Natural killer cell (primary cell): ENCODE measurements around the gene ESPNL. TPM values are rescaled to one million over a fixed set of nuclear protein-coding genes. Genes with fewer than 3 reads are reported as not detected.

Experiments
- ATAC-seq, 3 donors: fragments of 150-1000 bp in 2 of 3; fragments of 200-7000 bp in 1 of 3; cut with Tn5 transposase; 1 replicate in 1 of 3; 2 replicates in 2 of 3; pipeline ENCODE4 v1.10.0; 2021; ENCODE audit warnings: mild to moderate bottlenecking in 2 of 3, moderate library complexity in 2 of 3
- DNase-seq, 2 donors: peaks; one replicate each; pipeline versions ENCODE4 v3.0.0 to v3.0.0-alpha.2; 2013 to 2021; ENCODE audit warnings: mixed read lengths in 1 of 2
- H3K27ac ChIP-seq: one replicate; pipeline ENCODE4 v1.5.1; 2013; ENCODE audit warnings: mild to moderate bottlenecking, low read length
- H3K27me3 ChIP-seq: one replicate; pipeline ENCODE4 v1.6.1; 2013; ENCODE audit warnings: low read length; ENCODE audit not compliant: control insufficient read depth, insufficient read depth
- H3K36me3 ChIP-seq: one replicate; pipeline ENCODE4 v1.6.1; 2013; ENCODE audit warnings: low read length; ENCODE audit not compliant: control insufficient read depth, insufficient read depth
- H3K4me1 ChIP-seq: one replicate; pipeline ENCODE4 v1.6.1; 2013; ENCODE audit warnings: low read length; ENCODE audit not compliant: control insufficient read depth, insufficient read depth
- H3K4me3 ChIP-seq: one replicate; pipeline ENCODE4 v1.5.1; 2013; ENCODE audit warnings: low read length
- H3K9me3 ChIP-seq: one replicate; pipeline ENCODE4 v1.6.1; 2013; ENCODE audit warnings: low read length; ENCODE audit not compliant: control insufficient read depth, insufficient read depth
- H3K27ac Mint-ChIP-seq, 2 donors: one replicate each; pipeline ENCODE4 v1.8.0; 2022; ENCODE audit warnings: mild to moderate bottlenecking in 2 of 2, mixed read lengths in 2 of 2, moderate library complexity in 1 of 2
- H3K27me3 Mint-ChIP-seq, 2 donors: one replicate each; pipeline ENCODE4 v1.8.0; 2022; ENCODE audit warnings: low read depth in 2 of 2, mixed read lengths in 2 of 2
- H3K36me3 Mint-ChIP-seq: one replicate; pipeline ENCODE4 v1.8.0; 2022; ENCODE audit warnings: mixed read lengths
- H3K4me1 Mint-ChIP-seq, 2 donors: one replicate each; pipeline ENCODE4 v1.8.0; 2022; ENCODE audit warnings: mixed read lengths in 2 of 2
- H3K4me3 Mint-ChIP-seq: one replicate; pipeline ENCODE4 v1.8.0; 2022; ENCODE audit warnings: mild to moderate bottlenecking, moderate library complexity, mixed read lengths
- H3K9me3 Mint-ChIP-seq, 2 donors: one replicate each; pipeline ENCODE4 v1.8.0; 2022; ENCODE audit warnings: mixed read lengths in 2 of 2
- WGBS: methylation state at CpG from one replicate; pipeline ENCODE4 v1.1.7; 2013; ENCODE audit warnings: missing lambda C conversion rate; ENCODE audit not compliant: insufficient coverage; 5-methylcytosine and 5-hydroxymethylcytosine counted together
- intact Hi-C: fragments of 100-400 bp; cut with micrococcal nuclease; formaldehyde crosslinking; loops from one replicate; pipeline ENCODE4 v1.14.2; 2022
- total RNA-seq, 4 donors: library from RNA; stranded (reverse); fragments of 120-200 nt in 1 of 4; gene quantifications; one replicate each; pipeline versions ENCODE4 v1.2.3 to v1.2.4, GENCODE V29; 2013 to 2022
- TF ChIP-seq, protein P1 (sequence below): fragments of 200-600 bp; IDR thresholded peaks from one replicate; pipeline ENCODE4 v1.8.0; 2022; ENCODE audit warnings: antibody characterized with exemption

The ESPNL gene
- total RNA-seq, 3 donors from 2014 or later (not counting 1 experiment from before 2014, with no cell fraction given): not detected

DNA sequence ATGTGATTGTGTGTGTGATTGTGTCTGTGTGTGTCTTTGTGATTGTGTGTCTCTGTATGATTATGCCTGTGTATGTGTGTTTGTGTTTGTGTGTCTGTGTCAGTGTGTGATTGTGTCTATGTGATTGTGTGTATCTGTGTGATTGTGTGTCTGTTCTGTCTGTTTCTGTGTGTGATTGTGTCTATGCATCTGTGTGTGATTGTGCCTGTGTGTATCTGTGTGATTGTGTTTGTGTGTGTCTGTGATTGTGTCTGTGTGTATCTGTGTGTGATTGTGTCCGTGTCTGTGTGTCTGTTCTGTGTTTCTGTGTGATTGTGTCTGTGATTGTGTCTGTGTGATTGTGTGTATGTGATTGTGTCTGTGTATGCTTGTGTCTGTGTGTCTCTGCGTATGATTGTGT is 26.2 kb downstream of the ESPNL start:
- Histone ChIP-seq H3K36me3 (no peaks in the 10 kb centered on the region), H3K27me3 (no peaks in the 10 kb centered on the region), H3K27ac (no peak overlapping the region), H3K4me3 (no peak overlapping the region), H3K4me1 (peaks cover 5% of the 10 kb centered on the region), H3K9me3 (no peaks in the 10 kb centered on the region)
- intact Hi-C loops: no loop called here
- no peak overlapping the region for H3K4me3 Mint-ChIP-seq
- no peak overlapping the region for H3K27ac Mint-ChIP-seq
- no peaks in the 10 kb centered on the region for H3K27me3 Mint-ChIP-seq
- ATAC-seq (no peak), DNase-seq (no peak)
- H3K4me1 Mint-ChIP-seq: no peaks in the 10 kb centered on the region
- WGBS: 98% methylated on average over 2 of the region's 2 CpGs
- no peaks in the 10 kb centered on the region for H3K36me3 Mint-ChIP-seq
- TF ChIP-seq, protein P1, sequence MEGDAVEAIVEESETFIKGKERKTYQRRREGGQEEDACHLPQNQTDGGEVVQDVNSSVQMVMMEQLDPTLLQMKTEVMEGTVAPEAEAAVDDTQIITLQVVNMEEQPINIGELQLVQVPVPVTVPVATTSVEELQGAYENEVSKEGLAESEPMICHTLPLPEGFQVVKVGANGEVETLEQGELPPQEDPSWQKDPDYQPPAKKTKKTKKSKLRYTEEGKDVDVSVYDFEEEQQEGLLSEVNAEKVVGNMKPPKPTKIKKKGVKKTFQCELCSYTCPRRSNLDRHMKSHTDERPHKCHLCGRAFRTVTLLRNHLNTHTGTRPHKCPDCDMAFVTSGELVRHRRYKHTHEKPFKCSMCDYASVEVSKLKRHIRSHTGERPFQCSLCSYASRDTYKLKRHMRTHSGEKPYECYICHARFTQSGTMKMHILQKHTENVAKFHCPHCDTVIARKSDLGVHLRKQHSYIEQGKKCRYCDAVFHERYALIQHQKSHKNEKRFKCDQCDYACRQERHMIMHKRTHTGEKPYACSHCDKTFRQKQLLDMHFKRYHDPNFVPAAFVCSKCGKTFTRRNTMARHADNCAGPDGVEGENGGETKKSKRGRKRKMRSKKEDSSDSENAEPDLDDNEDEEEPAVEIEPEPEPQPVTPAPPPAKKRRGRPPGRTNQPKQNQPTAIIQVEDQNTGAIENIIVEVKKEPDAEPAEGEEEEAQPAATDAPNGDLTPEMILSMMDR: no peak
- no peaks in the 10 kb centered on the region for H3K9me3 Mint-ChIP-seq

- H3K4me1 Mint-ChIP-seq: no peaks in the 10 kb centered on the region
- H3K4me3 Mint-ChIP-seq: no peak overlapping the region
- DNase-seq (no peak), ATAC-seq (no peak)
- intact Hi-C loops: no loop called here
- H3K27me3 Mint-ChIP-seq: no peaks in the 10 kb centered on the region
- TF ChIP-seq, protein P1: no peak
- H3K36me3 Mint-ChIP-seq: no peaks in the 10 kb centered on the region
- H3K4me1 ChIP-seq: peaks cover 5% of the 10 kb centered on the region
- H3K27ac ChIP-seq: no peak overlapping the region
- no peak overlapping the region for H3K4me3 ChIP-seq
- no peaks in the 10 kb centered on the region for H3K9me3 Mint-ChIP-seq
- 100% methylated on average over 2 of the region's 2 CpGs for WGBS
- no peak overlapping the region for H3K27ac Mint-ChIP-seq
- H3K36me3 ChIP-seq: no peaks in the 10 kb centered on the region
- no peaks in the 10 kb centered on the region for H3K9me3 ChIP-seq
- no peaks in the 10 kb centered on the region for H3K27me3 ChIP-seq
These were observed 26.6 kb downstream of the ESPNL start for GRCh38 chr2:238126775-238127164.

- H3K27me3 Mint-ChIP-seq: no peaks in the 10 kb centered on the region
- Histone ChIP-seq H3K4me3 (no peak overlapping the region), H3K4me1 (peaks cover 5% of the 10 kb centered on the region), H3K27ac (no peak overlapping the region), H3K9me3 (no peaks in the 10 kb centered on the region), H3K36me3 (no peaks in the 10 kb centered on the region), H3K27me3 (no peaks in the 10 kb centered on the region)
- no peaks in the 10 kb centered on the region for H3K36me3 Mint-ChIP-seq
- no peak overlapping the region for H3K4me3 Mint-ChIP-seq
- intact Hi-C loops: no loop called here
- no peaks in the 10 kb centered on the region for H3K4me1 Mint-ChIP-seq
- 74% methylated on average over 36 of the region's 36 CpGs for WGBS
- ATAC-seq (peak; percentile 67 to 84 (median 76)), DNase-seq (no peak)
- TF ChIP-seq, protein P1: no peak
- H3K9me3 Mint-ChIP-seq: no peaks in the 10 kb centered on the region
- H3K27ac Mint-ChIP-seq: no peak overlapping the region
These were observed 27.3 kb downstream of the ESPNL start for GRCh38 chr2:238127165-238128060.
